ENCODE results near the gene EPHX1. TPM values are rescaled to one million over a fixed set of nuclear protein-coding genes. Genes with fewer than 3 reads are reported as not detected.

The EPHX1 gene
- total RNA-seq, 1 donor from 2014 or later = 3.9 TPM

DNA sequence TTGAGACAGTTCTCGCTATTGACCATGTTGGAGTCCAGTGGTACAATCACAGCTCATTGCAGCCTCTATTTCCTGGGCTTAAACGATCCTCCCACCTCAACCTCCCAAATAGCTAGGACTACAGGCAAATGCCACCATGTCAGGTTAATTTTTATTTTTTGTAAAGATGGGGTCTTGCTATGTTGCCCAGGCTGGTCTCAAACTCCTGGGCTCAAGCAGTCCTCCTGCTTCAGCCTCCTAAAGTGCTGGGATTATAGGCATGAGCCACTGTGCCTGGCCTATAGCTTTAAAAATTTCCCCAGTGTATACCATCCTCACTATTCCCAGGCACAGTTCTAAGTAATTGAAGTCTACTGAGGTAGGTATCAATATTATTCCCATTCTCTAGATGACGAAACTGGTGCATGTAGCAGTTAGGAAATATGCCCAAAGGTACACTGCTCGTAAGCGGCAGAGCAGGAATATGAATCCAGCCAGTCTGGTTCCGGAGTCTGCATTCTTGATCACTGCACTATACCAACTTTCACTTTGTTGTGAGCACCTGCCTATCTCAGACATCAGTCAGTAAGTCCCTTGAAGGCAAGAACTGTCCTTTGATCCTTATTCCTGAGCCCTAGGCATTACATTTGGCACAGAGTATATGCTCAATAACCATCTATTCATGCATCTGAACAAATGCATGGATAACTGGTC is 43.8 kb upstream of the EPHX1 start:
- H3K4me3 ChIP-seq (ENCODE audit: low read depth, low read length) = no peak overlapping the region
- no peaks in the 10 kb centered on the region for H3K36me3 ChIP-seq (ENCODE audit: control insufficient read depth, insufficient read depth, low read length)
- H3K27me3 ChIP-seq (ENCODE audit: control insufficient read depth, insufficient read depth, low read length) = no peaks in the 10 kb centered on the region
- DNase-seq (ENCODE audit: low read depth) (peak; percentile 51), FAIRE-seq (no peak)
- TF ChIP-seq CTCF (IDR thresholded peaks at IDR 0.05; ENCODE audit: insufficient read depth, low read length, severe bottlenecking) = no peak

DNA sequence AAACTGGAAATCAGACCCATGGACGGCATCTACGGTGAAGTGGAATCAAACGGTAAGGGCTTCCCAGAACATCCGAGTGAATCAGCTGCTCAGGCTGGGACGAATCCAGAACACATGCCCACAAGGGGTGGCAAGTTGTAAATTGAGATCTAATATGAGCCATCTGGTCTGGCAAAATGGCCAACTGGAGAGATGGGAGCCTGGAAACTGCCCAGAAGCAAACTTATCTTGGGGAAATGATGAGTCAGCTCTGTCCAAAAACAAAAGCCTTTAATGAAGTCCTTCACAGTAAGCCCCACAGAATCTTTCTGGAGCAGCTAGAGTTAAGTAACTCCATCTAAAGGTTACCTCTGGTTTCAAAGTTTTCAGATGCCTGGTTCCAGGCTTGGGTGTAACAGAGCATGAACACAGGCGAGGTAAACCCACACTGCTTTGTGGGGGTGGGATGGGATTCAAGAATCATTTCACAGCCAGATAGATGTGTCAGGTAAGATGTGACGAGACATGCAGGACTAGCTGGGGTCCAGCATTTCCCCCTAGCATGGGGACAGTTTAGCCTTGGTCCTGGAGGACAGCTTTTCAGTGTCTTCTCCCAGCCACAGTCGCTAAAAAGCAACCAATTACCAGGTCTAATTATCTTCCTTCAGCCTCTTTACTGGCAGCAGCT is 42.8 kb upstream of the EPHX1 start:
- FAIRE-seq (no peak), DNase-seq (ENCODE audit: low read depth) (peak; percentile 79)
- Histone ChIP-seq H3K36me3 (ENCODE audit: control insufficient read depth, insufficient read depth, low read length) (no peaks in the 10 kb centered on the region), H3K4me3 (ENCODE audit: low read depth, low read length) (no peak overlapping the region), H3K27me3 (ENCODE audit: control insufficient read depth, insufficient read depth, low read length) (no peaks in the 10 kb centered on the region)
- no peak for TF ChIP-seq CTCF (IDR thresholded peaks at IDR 0.05; ENCODE audit: insufficient read depth, low read length, severe bottlenecking)

GRCh38 chr1:225767634-225768540 is 42.0 kb upstream of the EPHX1 start:
- no peaks in the 10 kb centered on the region for H3K36me3 ChIP-seq (ENCODE audit: control insufficient read depth, insufficient read depth, low read length)
- TF ChIP-seq CTCF (IDR thresholded peaks at IDR 0.05; ENCODE audit: insufficient read depth, low read length, severe bottlenecking) = no peak
- H3K4me3 ChIP-seq (ENCODE audit: low read depth, low read length) = no peak overlapping the region
- peak; percentile 62 for DNase-seq (ENCODE audit: low read depth)
- no peak for FAIRE-seq
- H3K27me3 ChIP-seq (ENCODE audit: control insufficient read depth, insufficient read depth, low read length) = no peaks in the 10 kb centered on the region

GRCh38 chr1:225768662-225769426 is 41.1 kb upstream of the EPHX1 start:
- peak; percentile 49 for DNase-seq (ENCODE audit: low read depth)
- FAIRE-seq = no peak
- no peak for TF ChIP-seq CTCF (IDR thresholded peaks at IDR 0.05; ENCODE audit: insufficient read depth, low read length, severe bottlenecking)
- no peak overlapping the region for H3K4me3 ChIP-seq (ENCODE audit: low read depth, low read length)
- H3K36me3 ChIP-seq (ENCODE audit: control insufficient read depth, insufficient read depth, low read length) = no peaks in the 10 kb centered on the region
- no peaks in the 10 kb centered on the region for H3K27me3 ChIP-seq (ENCODE audit: control insufficient read depth, insufficient read depth, low read length)

DNA sequence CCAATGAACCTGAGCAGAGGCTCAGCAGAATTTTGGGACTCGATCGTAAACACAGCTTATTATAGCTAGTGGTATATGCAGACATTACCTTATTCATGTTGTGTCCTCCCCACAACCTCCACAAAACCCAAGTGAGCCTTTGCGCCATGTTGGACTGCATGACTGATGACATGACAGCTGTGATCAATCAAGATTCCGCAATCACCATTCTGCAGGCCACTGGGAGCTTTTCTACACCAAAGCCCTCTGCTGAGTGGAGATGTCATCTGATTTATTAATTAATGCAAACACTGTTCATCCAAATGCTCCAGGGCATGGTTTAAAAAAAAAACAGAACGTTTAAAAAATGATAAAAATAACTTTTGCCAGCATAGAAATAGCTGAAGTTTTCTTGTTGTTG is 40.2 kb upstream of the EPHX1 start:
- Histone ChIP-seq H3K4me3 (ENCODE audit: low read depth, low read length) (no peak overlapping the region), H3K36me3 (ENCODE audit: control insufficient read depth, insufficient read depth, low read length) (no peaks in the 10 kb centered on the region), H3K27me3 (ENCODE audit: control insufficient read depth, insufficient read depth, low read length) (no peaks in the 10 kb centered on the region)
- no peak for FAIRE-seq
- no peak for TF ChIP-seq CTCF (IDR thresholded peaks at IDR 0.05; ENCODE audit: insufficient read depth, low read length, severe bottlenecking)
- no peak for DNase-seq (ENCODE audit: low read depth)

All from bronchial epithelial cell (primary cell).